GM12891 (cell line): ENCODE results near the gene LDB2.

ENCODE experiments used
- POLR2A ChIP-seq: IDR thresholded peaks from 2 replicates; pipeline ENCODE4 v1.6.1; 2011; ENCODE audit warnings: low read depth, low read length, control low read depth
- POLR2AphosphoS5 ChIP-seq: IDR thresholded peaks from 2 replicates; pipeline ENCODE4 v1.6.1; 2011; ENCODE audit warnings: low read depth, low read length, control low read depth

DNA sequence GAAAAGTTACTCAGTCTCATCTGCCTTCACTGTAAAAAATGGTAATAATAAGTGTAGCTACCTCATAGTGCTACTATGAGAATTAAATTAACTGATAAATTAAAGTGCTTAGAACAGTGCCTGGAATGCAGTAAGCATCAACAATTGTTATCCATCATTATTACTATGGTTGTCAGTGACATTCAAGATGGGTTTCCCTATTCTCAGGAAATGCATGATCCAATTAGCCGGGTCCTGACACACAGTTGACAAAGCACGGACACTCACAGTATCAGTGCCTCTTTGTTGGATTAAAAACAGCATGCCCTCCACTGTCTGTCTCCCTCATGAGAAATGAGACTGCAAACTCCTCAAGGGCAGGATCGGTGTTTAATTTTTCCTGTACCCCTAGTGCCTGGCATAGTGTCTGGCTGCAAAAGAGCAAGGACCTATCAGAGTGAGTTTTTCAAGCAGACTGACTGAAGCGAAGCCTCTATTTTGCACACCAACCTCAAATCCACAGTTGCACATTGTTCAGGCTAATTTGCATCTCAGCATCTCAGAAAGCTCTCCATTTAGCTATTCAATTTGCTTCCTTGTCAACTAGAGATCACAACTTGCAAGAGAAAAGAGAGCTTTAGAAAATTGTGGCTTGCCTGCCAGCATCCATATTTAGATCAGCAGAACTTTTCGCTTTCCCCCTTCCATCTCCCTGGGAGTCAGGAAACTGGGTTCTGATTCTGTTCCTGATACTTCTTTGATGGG lies 122.9 kb downstream of the LDB2 start:
- TF ChIP-seq POLR2A (no peak), POLR2AphosphoS5 (no peak)
